Smooth muscle cell (in vitro differentiated cells): ENCODE results near the gene SLC6A18. TPM values are rescaled to one million over a fixed set of nuclear protein-coding genes. Genes with fewer than 3 reads are reported as not detected.

Source experiments
- DNase-seq: peaks from one replicate; lab custom pipeline; 2025; ENCODE audit not compliant: unreplicated experiment; lab: John Stamatoyannopoulos, UW
- H2AFZ ChIP-seq: fragments of 200-600 bp; sonication (generic); 2 replicates; pipeline ENCODE4 v1.6.0; 2016; ENCODE audit warnings: antibody characterized with exemption, low read depth, mild to moderate bottlenecking
- H3F3A ChIP-seq: fragments of 200-600 bp; sonication (generic); 2 replicates; pipeline ENCODE4 v1.6.0; 2017; ENCODE audit warnings: antibody characterized with exemption, low read depth
- H3K27ac ChIP-seq: fragments of 200-600 bp; sonication (generic); 2 replicates; pipeline ENCODE4 v1.5.1; 2016; ENCODE audit warnings: low read depth, mild to moderate bottlenecking
- H3K27me3 ChIP-seq: fragments of 200-600 bp; sonication (generic); 2 replicates; pipeline ENCODE4 v1.6.1; 2016; ENCODE audit warnings: low read depth, mild to moderate bottlenecking
- H3K36me3 ChIP-seq: fragments of 200-600 bp; sonication (generic); 2 replicates; pipeline ENCODE4 v1.5.1; 2016; ENCODE audit warnings: low read depth
- H3K4me1 ChIP-seq: fragments of 200-600 bp; sonication (generic); 2 replicates; pipeline ENCODE4 v1.5.1; 2016; ENCODE audit warnings: low read depth
- H3K4me2 ChIP-seq: fragments of 200-600 bp; sonication (generic); 2 replicates; pipeline ENCODE4 v1.6.0; 2016; ENCODE audit warnings: mild to moderate bottlenecking
- H3K4me3 ChIP-seq: fragments of 200-600 bp; sonication (generic); 2 replicates; pipeline ENCODE4 v1.5.1; 2016; ENCODE audit warnings: mild to moderate bottlenecking
- H3K79me2 ChIP-seq: fragments of 200-600 bp; sonication (generic); 2 replicates; pipeline ENCODE4 v1.6.0; 2016; ENCODE audit warnings: low read depth, mild to moderate bottlenecking
- H3K9ac ChIP-seq: fragments of 200-600 bp; sonication (generic); 2 replicates; pipeline ENCODE4 v1.6.0; 2016; ENCODE audit warnings: low read depth
- H3K9me3 ChIP-seq: fragments of 200-600 bp; sonication (generic); replicated peaks from 2 replicates; pipeline ENCODE4 v1.5.1; 2016; ENCODE audit warnings: low read depth
- H4K20me1 ChIP-seq: fragments of 200-600 bp; sonication (generic); 2 replicates; pipeline ENCODE4 v1.6.0; 2016; ENCODE audit warnings: low read depth
- CTCF ChIP-seq: fragments of 200-600 bp; sonication (generic); IDR thresholded peaks from 2 replicates; pipeline ENCODE4 v1.5.1; 2017; ENCODE audit warnings: borderline replicate concordance, mild to moderate bottlenecking, antibody characterized with exemption; ENCODE audit not compliant: insufficient read depth, poor library complexity, severe bottlenecking
- WGBS: methylation state at CpG from one replicate; pipeline ENCODE4 v1.1.7; 2016; ENCODE audit warnings: low lambda C conversion rate; 5-methylcytosine and 5-hydroxymethylcytosine counted together
- polyA plus RNA-seq: library from polyadenylated mRNA; unstranded; fragments of >200 nt; fragmentation: Nextera tagmentation; extraction: Ambion mirVana; gene quantifications from 2 replicates; pipeline ENCODE4 v1.2.1, GENCODE V29; 2016
- total RNA-seq: library from RNA; depleted of rRNA; stranded (reverse); fragments of >200 nt; gene quantifications from 2 replicates; pipeline ENCODE4 v1.2.3, GENCODE V29; 2014

The SLC6A18 gene
- total and polyA plus RNA-seq, 2 experiments from 2014 or later, result not detected

DNA sequence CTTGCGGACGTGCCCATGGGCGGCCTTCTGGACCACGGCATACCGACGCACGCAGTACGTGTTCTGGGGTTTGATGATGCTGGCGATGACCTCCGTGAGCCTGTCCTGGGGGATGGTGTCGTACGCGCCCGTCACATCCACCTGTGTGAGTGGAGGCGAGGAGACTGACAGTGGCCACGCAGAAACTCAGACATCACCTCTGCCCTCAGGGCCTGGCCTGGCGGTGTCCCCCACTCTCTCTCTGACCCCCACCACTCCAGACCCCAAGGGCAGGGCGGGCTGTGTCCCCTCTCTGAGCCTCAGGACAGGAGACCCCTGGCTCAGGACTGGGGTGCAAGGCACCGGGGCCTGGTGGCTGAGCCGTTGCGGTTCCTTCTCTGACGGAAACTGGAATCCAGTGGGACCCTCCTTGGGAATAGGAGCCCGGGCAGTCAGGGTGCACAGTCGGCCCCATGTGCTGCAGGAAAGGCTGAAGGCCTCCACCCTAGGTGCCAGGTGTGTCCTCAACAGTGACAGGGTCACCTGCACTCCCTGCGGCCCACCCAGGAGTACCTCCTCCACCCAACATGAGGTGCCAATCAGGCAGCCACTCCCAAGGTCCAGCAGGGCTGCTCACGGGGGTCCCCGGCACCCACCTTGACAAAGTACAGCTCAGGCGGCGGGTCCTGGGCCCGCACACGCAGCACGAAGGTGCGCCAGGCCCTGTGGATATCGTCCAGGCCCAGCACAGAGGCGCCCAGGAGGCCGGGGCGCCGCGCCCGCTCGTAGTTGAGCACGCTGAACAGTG, 53.7 kb downstream of the SLC6A18 start:
- H4K20me1 ChIP-seq, result no peaks in the 10 kb centered on the region
- TF ChIP-seq CTCF, result no peak
- DNase-seq, result no peak
- H3K4me1 ChIP-seq, result no peaks in the 10 kb centered on the region
- H3F3A ChIP-seq, result no peaks in the 10 kb centered on the region
- 94% methylated on average over 42 of the region's 42 CpGs for WGBS
- H3K4me3 ChIP-seq, result no peak overlapping the region
- H3K36me3 ChIP-seq, result no peaks in the 10 kb centered on the region
- no peaks in the 10 kb centered on the region for H3K79me2 ChIP-seq
- no peak overlapping the region for H3K4me2 ChIP-seq
- H2AFZ ChIP-seq, result no peak overlapping the region
- H3K27me3 ChIP-seq, result no peaks in the 10 kb centered on the region
- H3K9me3 ChIP-seq, result no peaks in the 10 kb centered on the region
- H3K9ac ChIP-seq, result no peak overlapping the region
- no peak overlapping the region for H3K27ac ChIP-seq

DNA sequence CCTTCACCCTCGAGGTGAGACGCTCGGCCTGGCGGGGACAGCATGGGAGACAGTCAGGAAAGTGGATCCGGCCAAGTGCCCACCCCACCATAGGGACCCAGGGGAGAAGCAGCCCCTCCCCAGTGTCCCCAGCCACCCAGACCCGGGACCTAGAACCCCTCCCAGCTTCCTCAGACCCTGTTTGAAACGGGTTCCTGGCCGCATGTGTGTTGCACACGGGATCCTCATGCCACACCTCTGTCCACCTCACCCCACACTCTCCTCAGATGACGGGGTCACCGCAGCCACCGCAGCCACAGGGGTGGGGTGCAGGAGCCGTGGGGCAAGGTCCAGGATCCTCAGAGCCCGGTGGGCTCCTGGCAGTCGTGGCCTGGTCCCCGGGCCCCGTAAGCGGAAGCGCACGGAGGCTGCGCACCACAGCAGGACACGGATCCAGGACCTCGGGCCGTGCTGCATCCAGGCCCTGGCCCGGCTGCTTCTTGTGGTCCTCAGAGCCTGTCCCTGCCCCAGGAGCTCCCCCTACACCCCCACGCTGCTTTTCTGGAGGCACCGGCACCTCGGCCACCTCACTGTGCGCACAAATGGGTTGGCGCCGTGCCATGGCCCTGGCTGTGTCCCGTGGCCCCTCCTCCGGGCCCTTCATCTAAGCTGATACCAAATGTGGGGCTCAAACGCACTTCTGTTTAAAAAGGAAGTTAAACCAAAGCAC, 54.4 kb downstream of the SLC6A18 start:
- H4K20me1 ChIP-seq, result no peaks in the 10 kb centered on the region
- H2AFZ ChIP-seq, result no peak overlapping the region
- no peaks in the 10 kb centered on the region for H3K4me1 ChIP-seq
- H3K36me3 ChIP-seq, result no peaks in the 10 kb centered on the region
- DNase-seq, result no peak
- WGBS, result 96% methylated on average over 33 of the region's 34 CpGs
- H3K27me3 ChIP-seq, result no peaks in the 10 kb centered on the region
- H3K27ac ChIP-seq, result no peak overlapping the region
- no peak overlapping the region for H3K4me3 ChIP-seq
- no peak for TF ChIP-seq CTCF
- H3K9ac ChIP-seq, result no peak overlapping the region
- H3K4me2 ChIP-seq, result no peak overlapping the region
- no peaks in the 10 kb centered on the region for H3F3A ChIP-seq
- H3K9me3 ChIP-seq, result no peaks in the 10 kb centered on the region
- H3K79me2 ChIP-seq, result no peaks in the 10 kb centered on the region

DNA sequence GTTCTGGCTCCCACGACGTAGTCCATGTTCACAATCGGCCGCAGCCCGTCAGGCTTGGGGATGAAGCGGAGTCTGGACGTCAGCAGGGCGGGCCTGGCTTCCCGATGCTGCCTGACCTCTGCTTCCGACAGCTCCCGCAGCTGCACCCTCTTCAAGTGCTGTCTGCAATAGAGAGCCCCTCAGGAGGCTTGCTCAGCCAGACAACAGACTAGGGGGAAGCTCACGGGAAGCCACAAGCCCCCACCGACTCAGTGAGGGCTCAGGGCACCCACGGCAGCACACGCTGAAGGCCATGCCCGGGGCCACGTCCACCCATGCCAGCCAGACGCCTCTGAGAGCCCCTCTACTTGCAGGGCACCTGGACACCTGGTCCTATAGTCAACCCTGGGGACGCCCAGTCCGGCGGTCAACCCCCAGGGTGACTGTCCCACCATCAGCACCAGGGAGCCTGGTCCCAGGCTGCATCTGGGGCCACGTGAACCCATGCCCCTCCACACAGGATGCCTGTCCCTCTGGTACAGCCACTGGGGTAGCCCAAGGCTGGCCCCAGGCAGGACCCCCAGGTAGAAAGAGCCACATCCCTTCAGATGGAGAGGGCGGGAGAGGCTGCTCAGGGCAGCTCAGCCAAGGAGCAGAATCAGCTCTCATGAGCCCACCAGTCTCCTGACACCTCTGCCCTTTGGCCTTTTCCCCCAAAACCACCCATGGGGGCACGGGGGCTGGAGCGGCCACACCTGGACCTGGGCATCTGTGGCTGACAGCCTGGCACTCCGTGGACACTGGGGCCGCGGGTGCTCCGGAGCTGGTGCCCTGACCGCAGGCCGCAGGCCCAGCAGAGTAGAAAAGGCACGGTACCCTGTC, 55.2 kb downstream of the SLC6A18 start:
- no peak for DNase-seq
- no peaks in the 10 kb centered on the region for H3K9me3 ChIP-seq
- H3K36me3 ChIP-seq, result no peaks in the 10 kb centered on the region
- no peak for TF ChIP-seq CTCF
- H3K4me3 ChIP-seq, result no peak overlapping the region
- H3K4me1 ChIP-seq, result no peaks in the 10 kb centered on the region
- H3K27ac ChIP-seq, result no peak overlapping the region
- no peaks in the 10 kb centered on the region for H4K20me1 ChIP-seq
- H3K4me2 ChIP-seq, result no peak overlapping the region
- no peaks in the 10 kb centered on the region for H3K79me2 ChIP-seq
- no peaks in the 10 kb centered on the region for H3K27me3 ChIP-seq
- no peak overlapping the region for H3K9ac ChIP-seq
- no peaks in the 10 kb centered on the region for H3F3A ChIP-seq
- WGBS, result 95% methylated on average over 32 of the region's 32 CpGs
- no peak overlapping the region for H2AFZ ChIP-seq
